Smooth muscle cell of trachea (primary cell): ENCODE measurements around the gene PIM2. TPM values are rescaled to one million over a fixed set of nuclear protein-coding genes. Genes with fewer than 3 reads are reported as not detected.

Experiments used
- total RNA-seq: library from RNA; depleted of rRNA; stranded (reverse); fragments of >200 nt; gene quantifications from 2 replicates; pipeline ENCODE4 v1.2.1, GENCODE V29; 2014

Gene PIM2
- 3.3 and 4.0 TPM in 2 replicates for total RNA-seq

GRCh38 chrX:48918643-48919340 lies at the start of gene PIM2:
Gene PIM2, minus strand, starts transcription at chrX:48919024. Its CDS starts 190 bp downstream, at chrX:48918834.

GRCh38 chrX:48957477-48957826 lies 38.6 kb upstream of the PIM2 start, which contains the start of gene OTUD5:
Gene OTUD5, minus strand, starts transcription at chrX:48957607. Its CDS starts 37 bp downstream, at chrX:48957570.

DNA sequence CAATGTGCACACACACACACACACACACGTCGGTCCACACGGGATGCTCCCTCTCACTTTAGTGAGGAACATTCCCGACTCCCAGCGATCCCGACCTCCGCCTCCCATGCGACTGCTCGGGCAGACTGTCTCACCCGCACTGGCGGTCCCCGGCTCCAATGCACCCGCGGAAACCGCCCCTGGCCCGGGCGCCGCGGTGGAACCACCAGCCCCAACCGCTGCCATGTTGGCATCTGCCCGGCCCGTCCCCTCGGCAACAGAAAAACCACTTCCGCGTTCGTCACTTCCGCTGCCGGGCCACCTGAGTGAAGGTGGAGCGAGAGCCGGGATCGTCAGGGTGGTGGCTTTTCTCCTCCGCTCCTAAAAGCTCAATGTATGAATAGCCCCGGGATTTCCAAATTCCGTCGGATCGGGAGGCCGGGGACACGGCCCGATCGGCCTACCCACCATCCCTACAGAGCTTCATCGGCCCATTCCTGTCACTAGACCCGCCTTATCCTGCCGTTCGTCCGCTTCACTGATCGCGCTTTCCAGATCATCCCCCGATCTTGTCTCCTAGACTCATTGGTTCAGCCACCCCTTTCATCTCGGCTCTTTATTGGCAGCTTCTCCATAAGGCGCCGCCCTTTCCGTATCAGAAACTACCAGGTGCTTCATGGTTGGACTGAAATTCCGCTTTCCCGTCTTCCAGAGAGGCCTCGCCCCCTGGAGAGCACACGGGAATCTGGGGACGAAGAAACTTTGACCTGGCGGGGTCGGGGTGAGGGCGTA lies 7.2 kb downstream of the PIM2 start, which contains the start of gene SLC35A2:
TSS of gene SLC35A2 (minus strand) at position 235 of the 771 bp plus-strand sequence. CDS start at position 225, 10 bp downstream.

DNA sequence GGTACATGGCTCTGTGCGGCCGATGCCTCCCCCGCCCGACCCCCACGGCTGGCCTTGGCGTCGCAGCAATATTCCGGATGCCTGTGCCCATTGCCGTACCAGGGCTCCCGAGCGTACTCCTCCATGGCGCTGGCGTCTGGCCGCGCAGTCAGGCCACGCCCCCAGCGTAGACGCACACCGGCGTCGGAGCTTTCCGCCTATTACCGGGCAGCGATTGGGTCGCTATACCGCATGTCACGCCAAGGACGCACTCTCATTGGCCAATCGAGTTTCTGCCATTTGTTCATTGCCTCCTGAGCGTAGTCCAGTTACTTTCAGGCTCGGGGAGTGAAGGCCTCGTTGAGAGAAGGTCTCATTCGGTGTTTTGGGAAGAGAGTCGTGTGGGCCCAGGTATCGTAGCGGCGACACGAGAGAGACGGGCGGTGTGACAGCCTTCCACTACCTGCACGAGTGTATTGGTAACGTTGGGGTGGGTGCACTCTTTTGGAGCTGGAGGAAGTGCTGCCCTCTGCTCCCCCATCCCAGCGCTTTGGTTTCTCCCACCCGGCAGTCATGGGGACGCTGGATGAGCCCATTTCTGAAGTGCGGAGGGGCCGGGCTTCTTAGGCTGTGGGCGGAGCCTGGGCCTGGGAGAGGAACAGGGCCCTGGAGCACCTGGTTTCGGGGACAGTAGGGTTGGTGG lies 21.1 kb downstream of the PIM2 start, which contains the start of the genes PQBP1 and TIMM17B:
TSS of gene PQBP1 (plus strand) at position 306 of the 682 bp plus-strand sequence. CDS start 580 bp downstream, outside the sequence.
TSS of gene TIMM17B (minus strand) at position 144 of the 682 bp plus-strand sequence. CDS start at position 125, 19 bp downstream.

Other genes with a start within 250 kb of the PIM2 start
- 0.17 TPM in 1 of 2 replicates, not detected in the other for gene WAS, start 235.2 kb downstream of the PIM2 start, total RNA-seq
- gene SUV39H1, start 222.3 kb downstream of the PIM2 start, total RNA-seq: 2.3 and 8.3 TPM in 2 replicates
- gene GLOD5, start 157.3 kb downstream of the PIM2 start, total RNA-seq: not detected in 2 replicates
- gene GATA1, start 132.4 kb downstream of the PIM2 start, total RNA-seq: not detected in 2 replicates
- 28.1 and 36.1 TPM in 2 replicates for gene HDAC6, start 117.0 kb downstream of the PIM2 start, total RNA-seq
- gene ERAS, start 92.5 kb downstream of the PIM2 start, total RNA-seq: not detected in 2 replicates
- gene PCSK1N, start 83.4 kb downstream of the PIM2 start, total RNA-seq: 0.33 TPM in 1 of 2 replicates, not detected in the other
- 28.4 and 28.5 TPM in 2 replicates for gene TIMM17B, start 21.3 kb downstream of the PIM2 start, total RNA-seq
- gene PQBP1, start 21.1 kb downstream of the PIM2 start, total RNA-seq: 50.8 and 62.5 TPM in 2 replicates
- gene SLC35A2, start 7.4 kb downstream of the PIM2 start, total RNA-seq: 13.2 and 16.4 TPM in 2 replicates
- gene OTUD5, start 38.6 kb upstream of the PIM2 start, total RNA-seq: 37.5 and 47.6 TPM in 2 replicates
- 1.9 and 4.3 TPM in 2 replicates for gene KCND1, start 52.8 kb upstream of the PIM2 start, total RNA-seq
- 20.5 and 20.8 TPM in 2 replicates for gene GRIPAP1, start 83.2 kb upstream of the PIM2 start, total RNA-seq
- gene TFE3, start 124.3 kb upstream of the PIM2 start, total RNA-seq: 45.1 and 66.0 TPM in 2 replicates
- 0.83 and 1.2 TPM in 2 replicates for gene CCDC120, start 140.0 kb upstream of the PIM2 start, total RNA-seq
- 14.6 and 15.3 TPM in 2 replicates for gene PRAF2, start 155.0 kb upstream of the PIM2 start, total RNA-seq
- gene WDR45, start 160.9 kb upstream of the PIM2 start, total RNA-seq: 54.3 and 58.6 TPM in 2 replicates
- gene GPKOW, start 204.7 kb upstream of the PIM2 start, total RNA-seq: 20.0 and 23.9 TPM in 2 replicates
- 2.8 and 5.5 TPM in 2 replicates for gene MAGIX, start 243.7 kb upstream of the PIM2 start, total RNA-seq